Muscle layer of colon (tissue), 2 donors: ENCODE measurements around the gene FNTB.

Experiments used
- H3K27ac ChIP-seq: one replicate; pipeline ENCODE4 v1.7.0; 2013; ENCODE audit warnings: low read depth, mild to moderate bottlenecking, low read length, moderate library complexity
- H3K27me3 ChIP-seq, 2 donors: one replicate each; pipeline ENCODE4 v1.7.0; 2013; ENCODE audit warnings: low read length in 2 of 2, mild to moderate bottlenecking in 2 of 2; ENCODE audit not compliant: insufficient read depth in 2 of 2, control insufficient read depth in 1 of 2
- H3K36me3 ChIP-seq: one replicate; pipeline ENCODE4 v1.7.0; 2013; ENCODE audit warnings: mild to moderate bottlenecking, low read length; ENCODE audit not compliant: insufficient read depth
- H3K4me1 ChIP-seq: one replicate; pipeline ENCODE4 v1.7.0; 2013; ENCODE audit warnings: mild to moderate bottlenecking, low read length; ENCODE audit not compliant: insufficient read depth
- H3K4me3 ChIP-seq, 2 donors: one replicate each; pipeline ENCODE4 v1.7.0; 2013; ENCODE audit warnings: low read length in 2 of 2, low read depth in 1 of 2, mild to moderate bottlenecking in 1 of 2, moderate library complexity in 1 of 2
- H3K9ac ChIP-seq: one replicate; pipeline ENCODE4 v1.7.0; 2013; ENCODE audit warnings: low read length
- H3K9me3 ChIP-seq: one replicate; pipeline ENCODE4 v1.7.0; 2013; ENCODE audit warnings: mild to moderate bottlenecking, low read length
- donor health status: abdominal sarcoma.
- donor health status: Adenocarcinoma of cecum.

The FNTB gene

GRCh38 chr14:64990296-64990695 is 3.6 kb downstream of the FNTB start:
- Histone ChIP-seq H3K27ac (no peak overlapping the region), H3K4me1 (peaks cover 14% of the 10 kb centered on the region)

GRCh38 chr14:64990939-64991338 is 4.2 kb downstream of the FNTB start:
- Histone ChIP-seq H3K27me3 (no peaks in the 10 kb centered on the region), H3K4me1 (peaks cover 14% of the 10 kb centered on the region), H3K36me3 (no peaks in the 10 kb centered on the region), H3K27ac (no peak overlapping the region), H3K9ac (no peak overlapping the region), H3K4me3 (no peak overlapping the region), H3K9me3 (no peaks in the 10 kb centered on the region)

More at GRCh38 chr14:64990296-64990695, 3.6 kb downstream of the FNTB start:
- no peaks in the 10 kb centered on the region for H3K27me3 ChIP-seq
- H3K36me3 ChIP-seq, result no peaks in the 10 kb centered on the region
- no peak overlapping the region for H3K9ac ChIP-seq
- H3K4me3 ChIP-seq, result no peak overlapping the region
- H3K9me3 ChIP-seq, result no peaks in the 10 kb centered on the region

- Histone ChIP-seq H3K9me3 (no peaks in the 10 kb centered on the region), H3K4me3 (no peak overlapping the region), H3K9ac (no peak overlapping the region), H3K27me3 (no peaks in the 10 kb centered on the region), H3K27ac (no peak overlapping the region), H3K4me1 (peaks cover 8% of the 10 kb centered on the region), H3K36me3 (no peaks in the 10 kb centered on the region)
These were observed 5.7 kb downstream of the FNTB start for GRCh38 chr14:64992328-64992885.

- no peak overlapping the region for H3K9ac ChIP-seq
- no peaks in the 10 kb centered on the region for H3K36me3 ChIP-seq
- no peaks in the 10 kb centered on the region for H3K9me3 ChIP-seq
- no peak overlapping the region for H3K4me3 ChIP-seq
- H3K27ac ChIP-seq, result no peak overlapping the region
- H3K4me1 ChIP-seq, result no peaks in the 10 kb centered on the region
- no peaks in the 10 kb centered on the region for H3K27me3 ChIP-seq
These were observed 6.7 kb downstream of the FNTB start for GRCh38 chr14:64993266-64993930.

- Histone ChIP-seq H3K9ac (no peak overlapping the region), H3K36me3 (no peaks in the 10 kb centered on the region), H3K9me3 (no peaks in the 10 kb centered on the region), H3K4me3 (no peak overlapping the region), H3K27ac (no peak overlapping the region), H3K4me1 (no peaks in the 10 kb centered on the region), H3K27me3 (no peaks in the 10 kb centered on the region)
These were observed 7.8 kb downstream of the FNTB start for GRCh38 chr14:64994540-64994939.

- no peaks in the 10 kb centered on the region for H3K27me3 ChIP-seq
- H3K4me1 ChIP-seq, result no peaks in the 10 kb centered on the region
- H3K27ac ChIP-seq, result no peak overlapping the region
- H3K9me3 ChIP-seq, result no peaks in the 10 kb centered on the region
- H3K4me3 ChIP-seq, result no peak overlapping the region
- no peak overlapping the region for H3K9ac ChIP-seq
- no peaks in the 10 kb centered on the region for H3K36me3 ChIP-seq
These were observed 8.6 kb downstream of the FNTB start for GRCh38 chr14:64995291-64995690.

GRCh38 chr14:64997108-64997794 is 10.6 kb downstream of the FNTB start:
- Histone ChIP-seq H3K9ac (no peak overlapping the region), H3K9me3 (no peaks in the 10 kb centered on the region), H3K36me3 (no peaks in the 10 kb centered on the region), H3K4me3 (no peak overlapping the region), H3K27ac (no peak overlapping the region), H3K27me3 (no peaks in the 10 kb centered on the region), H3K4me1 (peaks cover 7% of the 10 kb centered on the region)

GRCh38 chr14:64998455-64998931 is 11.8 kb downstream of the FNTB start:
- Histone ChIP-seq H3K4me1 (peaks cover 7% of the 10 kb centered on the region), H3K36me3 (no peaks in the 10 kb centered on the region), H3K9me3 (no peaks in the 10 kb centered on the region)

GRCh38 chr14:65000898-65001591 is 14.3 kb downstream of the FNTB start:
- no peak overlapping the region for H3K4me3 ChIP-seq
- H3K27ac ChIP-seq, result no peak overlapping the region
- H3K4me1 ChIP-seq, result peaks cover 7% of the 10 kb centered on the region
- no peak overlapping the region for H3K9ac ChIP-seq
- no peaks in the 10 kb centered on the region for H3K27me3 ChIP-seq
- no peaks in the 10 kb centered on the region for H3K9me3 ChIP-seq
- no peaks in the 10 kb centered on the region for H3K36me3 ChIP-seq

More at GRCh38 chr14:64998455-64998931, 11.8 kb downstream of the FNTB start:
- Histone ChIP-seq H3K9ac (no peak overlapping the region), H3K27ac (no peak overlapping the region), H3K27me3 (no peaks in the 10 kb centered on the region), H3K4me3 (no peak overlapping the region)

- Histone ChIP-seq H3K4me1 (peaks cover 7% of the 10 kb centered on the region), H3K4me3 (no peak overlapping the region)
These were observed 15.0 kb downstream of the FNTB start for GRCh38 chr14:65001723-65002122.

GRCh38 chr14:65002586-65003210 is 16.0 kb downstream of the FNTB start:
- Histone ChIP-seq H3K27ac (no peak overlapping the region), H3K4me1 (peaks cover 7% of the 10 kb centered on the region), H3K27me3 (no peaks in the 10 kb centered on the region), H3K9ac (no peak overlapping the region), H3K9me3 (no peaks in the 10 kb centered on the region), H3K36me3 (no peaks in the 10 kb centered on the region), H3K4me3 (no peak overlapping the region)

More at GRCh38 chr14:65001723-65002122, 15.0 kb downstream of the FNTB start:
- Histone ChIP-seq H3K27ac (no peak overlapping the region), H3K9ac (no peak overlapping the region), H3K9me3 (no peaks in the 10 kb centered on the region), H3K36me3 (no peaks in the 10 kb centered on the region), H3K27me3 (no peaks in the 10 kb centered on the region)
